Measurements from ENCODE around the gene IMP4. TPM values are rescaled to one million over a fixed set of nuclear protein-coding genes. Genes with fewer than 3 reads are reported as not detected.

IMP4 gene
- total RNA-seq, 1 experiment from 2014 or later, result 121 TPM

- no peaks in the 10 kb centered on the region; a peak in 1 of 4 replicates for H3K36me3 ChIP-seq (ENCODE audit: control insufficient read depth in 1 of 2, insufficient read depth in 2 of 2, low read length in 2 of 2)
- ChIA-PET POLR2A (no interaction called here), RAD21 (ENCODE audit: low non-redundant PET in 1 of 2, low total read pairs in 2 of 2, uncharacterized antibody in 2 of 2, unreplicated experiment in 2 of 2) (no interaction called here), CTCF (no interaction called here)
- H3K4me2 ChIP-seq (ENCODE audit: low read length), result no peak overlapping the region
- 0 out of 2 replicates have a peak, but pooled peaks cover 7% of the 10 kb centered on the region for H3K79me2 ChIP-seq (ENCODE audit: insufficient read depth, low read length)
- ATAC-seq (no peak), DNase-seq (ENCODE audit: low read depth, low spot score) (no peak)
- no peaks in the 10 kb centered on the region for H3K27me3 ChIP-seq (ENCODE audit: insufficient read depth, low read length)
- H3K9me2 ChIP-seq (ENCODE audit: insufficient read depth), result no peaks in the 10 kb centered on the region
- intact Hi-C loops (cut with micrococcal nuclease), result no loop called here
- no peak overlapping the region for H2AFZ ChIP-seq (ENCODE audit: low read depth, low read length, poor library complexity, severe bottlenecking)
- H3K4me3 ChIP-seq (replicated peaks in 1 of 2; ENCODE audit: low read depth in 1 of 2, low read length in 2 of 2), result no peak overlapping the region
- no peaks in the 10 kb centered on the region for H4K20me1 ChIP-seq (ENCODE audit: insufficient read depth)
- no peak overlapping the region for H3K9ac ChIP-seq (ENCODE audit: low read length)
- H3K4me1 ChIP-seq (ENCODE audit: control insufficient read depth in 1 of 2, insufficient read depth in 2 of 2, low read length in 2 of 2), result peaks cover 8 to 17% of the 10 kb centered on the region in 2 experiments; a peak in 3 of 4 replicates
- TF ChIP-seq, protein P1, sequence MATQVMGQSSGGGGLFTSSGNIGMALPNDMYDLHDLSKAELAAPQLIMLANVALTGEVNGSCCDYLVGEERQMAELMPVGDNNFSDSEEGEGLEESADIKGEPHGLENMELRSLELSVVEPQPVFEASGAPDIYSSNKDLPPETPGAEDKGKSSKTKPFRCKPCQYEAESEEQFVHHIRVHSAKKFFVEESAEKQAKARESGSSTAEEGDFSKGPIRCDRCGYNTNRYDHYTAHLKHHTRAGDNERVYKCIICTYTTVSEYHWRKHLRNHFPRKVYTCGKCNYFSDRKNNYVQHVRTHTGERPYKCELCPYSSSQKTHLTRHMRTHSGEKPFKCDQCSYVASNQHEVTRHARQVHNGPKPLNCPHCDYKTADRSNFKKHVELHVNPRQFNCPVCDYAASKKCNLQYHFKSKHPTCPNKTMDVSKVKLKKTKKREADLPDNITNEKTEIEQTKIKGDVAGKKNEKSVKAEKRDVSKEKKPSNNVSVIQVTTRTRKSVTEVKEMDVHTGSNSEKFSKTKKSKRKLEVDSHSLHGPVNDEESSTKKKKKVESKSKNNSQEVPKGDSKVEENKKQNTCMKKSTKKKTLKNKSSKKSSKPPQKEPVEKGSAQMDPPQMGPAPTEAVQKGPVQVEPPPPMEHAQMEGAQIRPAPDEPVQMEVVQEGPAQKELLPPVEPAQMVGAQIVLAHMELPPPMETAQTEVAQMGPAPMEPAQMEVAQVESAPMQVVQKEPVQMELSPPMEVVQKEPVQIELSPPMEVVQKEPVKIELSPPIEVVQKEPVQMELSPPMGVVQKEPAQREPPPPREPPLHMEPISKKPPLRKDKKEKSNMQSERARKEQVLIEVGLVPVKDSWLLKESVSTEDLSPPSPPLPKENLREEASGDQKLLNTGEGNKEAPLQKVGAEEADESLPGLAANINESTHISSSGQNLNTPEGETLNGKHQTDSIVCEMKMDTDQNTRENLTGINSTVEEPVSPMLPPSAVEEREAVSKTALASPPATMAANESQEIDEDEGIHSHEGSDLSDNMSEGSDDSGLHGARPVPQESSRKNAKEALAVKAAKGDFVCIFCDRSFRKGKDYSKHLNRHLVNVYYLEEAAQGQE (IDR thresholded peaks at IDR 0.05; ENCODE audit: low read depth), result no peak
- TF ChIP-seq EZH2 (IDR thresholded peaks at IDR 0.05) (no peak), ATF3 (IDR thresholded peaks at IDR 0.05) (no peak)
- no TSS peak for BruUV-seq (replicated peaks)
- H3K9me3 ChIP-seq (ENCODE audit: control insufficient read depth in 1 of 2, insufficient read depth in 1 of 2, low read depth in 1 of 2, low read length in 2 of 2), result no peaks in the 10 kb centered on the region
- H3K27ac ChIP-seq (ENCODE audit: low read depth, low read length), result no peak overlapping the region
These were observed 26.1 kb downstream of the IMP4 start for GRCh38 chr2:130368786-130369185.

DNA sequence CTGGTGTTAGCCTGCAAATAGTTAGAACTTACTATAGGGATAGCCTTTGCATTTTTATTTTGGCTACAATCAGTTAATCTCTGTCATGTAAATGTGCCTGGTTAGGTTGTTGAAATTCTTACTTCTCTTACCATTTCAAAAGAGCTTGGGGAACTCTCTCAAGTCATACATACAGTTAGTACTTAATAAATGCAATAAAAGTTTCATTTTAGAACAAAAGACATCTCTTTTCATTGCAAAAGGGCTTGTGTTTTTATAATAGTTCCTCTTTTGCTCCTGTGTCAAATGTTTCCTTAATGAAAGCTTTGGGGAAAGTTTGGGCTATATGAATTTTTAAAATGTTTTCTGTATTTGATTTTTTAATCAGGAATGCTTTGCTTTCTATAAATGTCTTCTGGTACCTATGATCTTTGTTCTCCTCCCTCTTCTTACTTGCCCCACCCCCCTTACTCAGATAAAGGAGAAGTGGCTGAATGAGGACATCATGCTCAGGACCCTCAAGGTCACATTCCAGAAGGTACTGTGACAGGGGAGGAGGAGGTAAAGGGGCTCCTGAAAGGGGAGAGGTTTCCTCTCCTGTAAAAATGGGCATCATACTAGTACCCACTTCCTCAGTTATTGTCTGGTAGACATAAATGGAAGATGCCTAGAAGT is 26.7 kb downstream of the IMP4 start:
- H3K4me3 ChIP-seq (replicated peaks in 1 of 2; ENCODE audit: low read depth in 1 of 2, low read length in 2 of 2), result no peak overlapping the region
- no peak overlapping the region for H2AFZ ChIP-seq (ENCODE audit: low read depth, low read length, poor library complexity, severe bottlenecking)
- no peak for ATAC-seq
- DNase-seq (ENCODE audit: low read depth, low spot score), result no peak
- H3K79me2 ChIP-seq (ENCODE audit: insufficient read depth, low read length), result 0 out of 2 replicates have a peak, but pooled peaks cover 7% of the 10 kb centered on the region
- no peak overlapping the region for H3K4me2 ChIP-seq (ENCODE audit: low read length)
- H4K20me1 ChIP-seq (ENCODE audit: insufficient read depth), result no peaks in the 10 kb centered on the region
- H3K9me3 ChIP-seq (ENCODE audit: control insufficient read depth in 1 of 2, insufficient read depth in 1 of 2, low read depth in 1 of 2, low read length in 2 of 2), result no peaks in the 10 kb centered on the region
- TF ChIP-seq POLR2A (IDR thresholded peaks at IDR 0.05; ENCODE audit: borderline replicate concordance, extremely low read depth, insufficient read depth, insufficient read length), result no peak
- no peak for TF ChIP-seq YY1 (IDR thresholded peaks at IDR 0.05; ENCODE audit: extremely low read depth, insufficient replicate concordance, low read depth, low read length)
- no peak for TF ChIP-seq ATF3 (IDR thresholded peaks at IDR 0.05)
- TF ChIP-seq, protein P1 (IDR thresholded peaks at IDR 0.05; ENCODE audit: low read depth), result no peak
- TF ChIP-seq FOSL1 (IDR thresholded peaks at IDR 0.05; ENCODE audit: low read depth), result no peak
- no peak for TF ChIP-seq CTCF (IDR thresholded peaks at IDR 0.05 in 2 of 3, conservative IDR thresholded peaks at IDR 0.05 in 1 of 3; ENCODE audit: borderline replicate concordance in 1 of 3, insufficient read depth in 1 of 3, low read depth in 2 of 3, low read length in 2 of 3)
- no peaks in the 10 kb centered on the region; a peak in 1 of 4 replicates for H3K36me3 ChIP-seq (ENCODE audit: control insufficient read depth in 1 of 2, insufficient read depth in 2 of 2, low read length in 2 of 2)
- no TSS peak for BruUV-seq (replicated peaks)
- RAD21 ChIA-PET (ENCODE audit: low non-redundant PET in 1 of 2, low total read pairs in 2 of 2, uncharacterized antibody in 2 of 2, unreplicated experiment in 2 of 2), result no interaction called here
- H3K27me3 ChIP-seq (ENCODE audit: insufficient read depth, low read length), result no peaks in the 10 kb centered on the region
- no peaks in the 10 kb centered on the region for H3K9me2 ChIP-seq (ENCODE audit: insufficient read depth)
- intact Hi-C loops (cut with micrococcal nuclease), result no loop called here
- peaks cover 10 to 22% of the 10 kb centered on the region in 2 experiments; a peak in 3 of 4 replicates for H3K4me1 ChIP-seq (ENCODE audit: control insufficient read depth in 1 of 2, insufficient read depth in 2 of 2, low read length in 2 of 2)
- no peak overlapping the region for H3K27ac ChIP-seq (ENCODE audit: low read depth, low read length)
- POLR2A ChIA-PET, result no interaction called here
- no peak overlapping the region for H3K9ac ChIP-seq (ENCODE audit: low read length)
- CTCF ChIA-PET, result no interaction called here

All from HCT116 (cell line).